Upper lobe of left lung (tissue), 4 donors: ENCODE measurements around the gene EPHB1.

Source experiments
- CTCF ChIP-seq, 6 experiments: fragments of 450-650 bp in 4 of 6; fragments of 200-600 bp in 2 of 6; sonication (generic) in 2 of 6; IDR thresholded peaks; one replicate each; pipeline ENCODE4 v1.5.1; 2016 to 2019; ENCODE audit warnings: antibody characterized with exemption in 6 of 6
- EP300 ChIP-seq, 4 donors: sonication (generic); formaldehyde crosslinking; IDR thresholded peaks; one replicate each; pipeline ENCODE4 v1.5.1; 2017; ENCODE audit warnings: antibody characterized with exemption in 4 of 4, control low read depth in 2 of 4

- TF ChIP-seq CTCF (IDR thresholded peaks at IDR 0.05): no peak
- no peak for TF ChIP-seq EP300 (IDR thresholded peaks at IDR 0.05)
Measured at GRCh38 chr3:134939978-134940377, 144.9 kb downstream of the EPHB1 start.
